Neural cell (in vitro differentiated cells): ENCODE results near the gene PLOD3. TPM values are rescaled to one million over a fixed set of nuclear protein-coding genes. Genes with fewer than 3 reads are reported as not detected.

ENCODE experiments used
- H2AFZ ChIP-seq: fragments of 200-600, 300-800 bp; sonication (generic), shearing (Covaris generic); 2 replicates; pipeline ENCODE4 v1.6.0; 2014; ENCODE audit warnings: low read depth, mild to moderate bottlenecking, antibody characterized with exemption, low read length, moderate library complexity
- H3F3A ChIP-seq: fragments of 200-600 bp; shearing (Covaris generic); 2 replicates; pipeline ENCODE4 v1.6.1; 2016; ENCODE audit warnings: mild to moderate bottlenecking, moderate library complexity, mixed read lengths, antibody characterized with exemption, low read length; ENCODE audit not compliant: insufficient read depth, poor library complexity, severe bottlenecking
- H3K27ac ChIP-seq: fragments of 200-600, 300-800 bp; sonication (generic), shearing (Covaris generic); 2 replicates; pipeline ENCODE4 v1.5.1; 2014; ENCODE audit warnings: mild to moderate bottlenecking, low read length, moderate library complexity
- H3K27me3 ChIP-seq: fragments of 300-800, 200-600 bp; sonication (generic), shearing (Covaris generic); 2 replicates; pipeline ENCODE4 v1.6.0; 2014; ENCODE audit warnings: mild to moderate bottlenecking, low read depth, low read length, moderate library complexity; ENCODE audit not compliant: insufficient read depth
- H3K36me3 ChIP-seq: fragments of 300-800, 200-600 bp; sonication (generic), shearing (Covaris generic); 2 replicates; pipeline ENCODE4 v1.5.1; 2014; ENCODE audit warnings: mild to moderate bottlenecking, antibody characterized with exemption, low read length, moderate library complexity; ENCODE audit not compliant: insufficient read depth
- H3K4me2 ChIP-seq: fragments of 300-800, 200-600 bp; sonication (generic), shearing (Covaris generic); 2 replicates; pipeline ENCODE4 v1.6.0; 2014; ENCODE audit warnings: mild to moderate bottlenecking, low read length
- H3K4me3 ChIP-seq: fragments of 300-800, 200-600 bp; sonication (generic), shearing (Covaris generic); 2 replicates; pipeline ENCODE4 v1.5.1; 2014; ENCODE audit warnings: mild to moderate bottlenecking, low read length, moderate library complexity
- H3K79me2 ChIP-seq: fragments of 200-600 bp; shearing (Covaris generic); replicated peaks from 2 replicates; pipeline ENCODE4 v1.6.0; 2014; ENCODE audit warnings: mild to moderate bottlenecking, low read length, moderate library complexity; ENCODE audit not compliant: insufficient read depth
- H3K9ac ChIP-seq: fragments of 300-800, 200-600 bp; sonication (generic), shearing (Covaris generic); 2 replicates; pipeline ENCODE4 v1.6.1; 2016; ENCODE audit warnings: mild to moderate bottlenecking, low read length, mixed read lengths
- H3K9me2 ChIP-seq: fragments of 200-600 bp; shearing (Covaris generic); 2 replicates; pipeline ENCODE4 v1.6.1; 2016; ENCODE audit warnings: mild to moderate bottlenecking, low read length, mixed read lengths; ENCODE audit not compliant: insufficient read depth
- H3K9me3 ChIP-seq: fragments of 200-600, 300-800 bp; sonication (generic), shearing (Covaris generic); 2 replicates; pipeline ENCODE4 v1.6.1; 2016; ENCODE audit warnings: mild to moderate bottlenecking, mixed run types, low read length, moderate library complexity, mixed read lengths
- H4K20me1 ChIP-seq: fragments of 200-600 bp; shearing (Covaris generic); 2 replicates; pipeline ENCODE4 v1.6.1; 2016; ENCODE audit warnings: mild to moderate bottlenecking, mixed run types; ENCODE audit not compliant: insufficient read depth
- CTCF ChIP-seq: fragments of 450-650 bp; IDR thresholded peaks from 2 replicates; pipeline ENCODE4 v1.5.1; 2014; ENCODE audit warnings: antibody characterized with exemption, mild to moderate bottlenecking, moderate library complexity; ENCODE audit not compliant: poor library complexity, severe bottlenecking
- EP300 ChIP-seq: fragments of 450-650 bp; conservative IDR thresholded peaks from 2 replicates; pipeline ENCODE4 v1.6.1; 2014; ENCODE audit warnings: antibody characterized with exemption, mild to moderate bottlenecking, moderate library complexity; ENCODE audit not compliant: poor library complexity, severe bottlenecking
- EZH2 ChIP-seq: fragments of 200-600, 300-800 bp; shearing (Covaris generic), sonication (generic); IDR thresholded peaks from 2 replicates; pipeline ENCODE4 v1.6.1; 2014; ENCODE audit warnings: antibody characterized with exemption, low read length, borderline replicate concordance, mild to moderate bottlenecking; ENCODE audit not compliant: insufficient read depth, poor library complexity, severe bottlenecking
- MXI1 ChIP-seq: fragments of 450-650 bp; conservative IDR thresholded peaks from 2 replicates; pipeline ENCODE4 v1.6.1; 2014; ENCODE audit warnings: antibody characterized with exemption, mild to moderate bottlenecking; ENCODE audit not compliant: poor library complexity, severe bottlenecking
- POLR2AphosphoS5 ChIP-seq: IDR thresholded peaks from 2 replicates; pipeline ENCODE4 v1.6.1; 2012
- RAD21 ChIP-seq: fragments of 450-650 bp; conservative IDR thresholded peaks from 2 replicates; pipeline ENCODE4 v1.6.1; 2014; ENCODE audit warnings: antibody characterized with exemption, mild to moderate bottlenecking, moderate library complexity
- REST ChIP-seq: IDR thresholded peaks from 2 replicates; pipeline ENCODE4 v1.6.1; 2012; ENCODE audit warnings: borderline replicate concordance
- SMC3 ChIP-seq: fragments of 450-650 bp; conservative IDR thresholded peaks from 2 replicates; pipeline ENCODE4 v1.6.1; 2014; ENCODE audit warnings: antibody characterized with exemption, mild to moderate bottlenecking, moderate library complexity; ENCODE audit not compliant: poor library complexity
- TAF1 ChIP-seq: IDR thresholded peaks from 2 replicates; pipeline ENCODE4 v1.6.1; 2012; ENCODE audit warnings: low read depth
- polyA plus RNA-seq: library from polyadenylated mRNA; depleted of rRNA; stranded (reverse); fragments of >200 nt; gene quantifications from 2 replicates; pipeline ENCODE4 v1.2.3, GENCODE V29; 2014

The PLOD3 gene
- polyA plus RNA-seq, 1 donor from 2014 or later = 19.2 TPM

GRCh38 chr7:101236292-101236835, 19.0 kb upstream of the PLOD3 start:
- H3K27ac ChIP-seq = no peak overlapping the region
- H4K20me1 ChIP-seq = no peaks in the 10 kb centered on the region
- H3K36me3 ChIP-seq = no peaks in the 10 kb centered on the region

DNA sequence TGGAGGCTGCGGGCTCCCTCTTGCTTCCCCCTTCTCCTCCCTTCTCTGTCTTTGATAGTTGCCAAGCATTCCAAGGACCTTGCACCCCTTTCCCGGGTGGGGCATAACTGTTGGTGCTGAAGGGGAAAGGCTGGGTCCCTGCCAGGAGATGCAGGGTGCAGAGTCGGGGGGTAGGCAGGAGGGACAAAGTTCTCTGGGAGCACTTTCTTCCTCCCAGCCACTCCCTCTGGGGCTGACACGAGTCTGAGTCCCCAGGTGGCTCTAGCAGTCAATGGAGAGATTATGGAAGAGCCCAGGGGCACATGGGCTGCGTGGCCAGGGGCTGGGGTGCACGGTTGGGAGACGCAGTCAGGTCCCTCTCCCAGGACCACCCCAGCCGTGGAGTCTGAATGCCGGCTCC, 18.1 kb upstream of the PLOD3 start:
- Histone ChIP-seq H3K79me2 (no peaks in the 10 kb centered on the region), H3K27me3 (no peaks in the 10 kb centered on the region), H3K36me3 (no peaks in the 10 kb centered on the region), H3K9me3 (no peaks in the 10 kb centered on the region), H3K4me3 (no peak overlapping the region), H3F3A (no peaks in the 10 kb centered on the region), H3K9me2 (no peaks in the 10 kb centered on the region), H4K20me1 (no peaks in the 10 kb centered on the region), H3K9ac (no peak overlapping the region), H2AFZ (no peak overlapping the region), H3K4me2 (no peak overlapping the region), H3K27ac (no peak overlapping the region)
- no peak for TF ChIP-seq RAD21
- TF ChIP-seq EP300 = no peak
- TF ChIP-seq REST = no peak
- no peak for TF ChIP-seq MXI1
- TF ChIP-seq EZH2 = no peak
- no peak for TF ChIP-seq CTCF
- TF ChIP-seq TAF1 = no peak
- TF ChIP-seq POLR2AphosphoS5 = no peak
- TF ChIP-seq SMC3 = no peak

More at GRCh38 chr7:101236292-101236835, 19.0 kb upstream of the PLOD3 start:
- Histone ChIP-seq H3K27me3 (no peaks in the 10 kb centered on the region), H3K4me2 (no peak overlapping the region), H3F3A (no peaks in the 10 kb centered on the region), H3K4me3 (no peak overlapping the region), H3K9ac (no peak overlapping the region), H3K79me2 (no peaks in the 10 kb centered on the region), H3K9me2 (no peaks in the 10 kb centered on the region), H2AFZ (no peak overlapping the region), H3K9me3 (no peaks in the 10 kb centered on the region)
- TF ChIP-seq REST = no peak
- no peak for TF ChIP-seq EP300
- TF ChIP-seq MXI1 = no peak
- no peak for TF ChIP-seq RAD21
- no peak for TF ChIP-seq POLR2AphosphoS5
